NCI-H2227 (cell line): ENCODE results near the gene TMEM147.

ENCODE experiments used
- DNase-seq: peaks from one replicate; lab custom pipeline; 2025; ENCODE audit not compliant: unreplicated experiment; lab: John Stamatoyannopoulos, UW

TMEM147 gene

GRCh38 chr19:35519291-35519690 is 26.1 kb upstream of the TMEM147 start:
- no peak for DNase-seq

DNA sequence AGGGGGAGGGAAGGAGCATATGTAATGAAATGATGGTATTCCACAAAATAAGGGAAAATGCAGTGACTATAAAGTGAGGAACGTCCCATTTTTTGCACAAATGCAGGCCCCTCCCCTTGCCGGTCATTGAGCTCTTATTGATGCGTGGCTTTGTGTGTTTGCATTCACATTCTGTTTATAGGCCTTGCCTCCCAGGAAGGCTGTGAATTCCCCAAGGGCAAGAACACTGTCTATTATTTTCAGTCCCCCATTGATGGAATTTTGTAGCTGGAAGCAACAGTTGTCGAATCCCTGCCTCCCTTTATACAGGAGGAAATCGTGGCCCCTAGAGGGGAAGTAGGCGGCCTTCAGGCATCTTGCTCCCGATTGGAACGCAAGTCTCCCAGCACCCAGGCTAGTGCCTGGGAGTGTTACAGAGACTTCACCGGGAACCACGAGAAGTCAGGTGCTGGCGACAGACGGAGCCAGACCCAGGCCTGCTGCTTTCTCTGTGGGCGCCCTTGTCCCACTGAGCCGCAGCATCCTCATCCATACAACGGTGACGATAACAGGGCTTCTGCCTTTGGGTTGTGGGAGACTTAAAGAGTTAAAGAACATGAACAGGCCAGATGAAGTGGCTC is 24.2 kb upstream of the TMEM147 start:
- DNase-seq: no peak

DNA sequence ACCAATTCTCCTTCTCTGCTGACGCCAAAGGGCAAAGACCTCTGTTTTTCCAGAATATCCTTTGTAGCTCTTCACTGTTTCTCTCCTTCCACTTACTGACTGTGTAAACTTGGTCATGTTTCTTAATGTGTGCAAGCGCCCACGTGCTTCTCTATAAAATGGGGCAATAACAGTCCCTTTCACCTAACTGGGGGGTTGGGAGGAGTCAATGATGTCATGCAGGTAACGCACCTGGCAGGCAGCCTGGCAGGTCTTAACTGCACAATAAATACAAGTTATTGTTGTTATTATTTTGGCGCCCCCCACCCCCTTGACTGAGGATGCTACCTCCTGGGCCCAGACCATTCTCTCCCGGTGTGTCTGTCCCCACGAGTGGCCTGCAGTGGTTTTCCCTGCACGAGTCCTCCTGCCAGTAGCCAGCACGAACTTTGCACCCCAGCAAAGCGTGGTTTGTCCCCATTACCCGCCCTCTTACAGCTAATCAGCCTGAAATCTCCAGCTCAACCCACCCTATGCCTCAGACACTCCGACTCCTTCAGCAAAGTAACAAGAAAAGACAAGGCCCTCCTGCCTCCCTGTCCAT is 22.6 kb upstream of the TMEM147 start:
- no peak for DNase-seq

DNA sequence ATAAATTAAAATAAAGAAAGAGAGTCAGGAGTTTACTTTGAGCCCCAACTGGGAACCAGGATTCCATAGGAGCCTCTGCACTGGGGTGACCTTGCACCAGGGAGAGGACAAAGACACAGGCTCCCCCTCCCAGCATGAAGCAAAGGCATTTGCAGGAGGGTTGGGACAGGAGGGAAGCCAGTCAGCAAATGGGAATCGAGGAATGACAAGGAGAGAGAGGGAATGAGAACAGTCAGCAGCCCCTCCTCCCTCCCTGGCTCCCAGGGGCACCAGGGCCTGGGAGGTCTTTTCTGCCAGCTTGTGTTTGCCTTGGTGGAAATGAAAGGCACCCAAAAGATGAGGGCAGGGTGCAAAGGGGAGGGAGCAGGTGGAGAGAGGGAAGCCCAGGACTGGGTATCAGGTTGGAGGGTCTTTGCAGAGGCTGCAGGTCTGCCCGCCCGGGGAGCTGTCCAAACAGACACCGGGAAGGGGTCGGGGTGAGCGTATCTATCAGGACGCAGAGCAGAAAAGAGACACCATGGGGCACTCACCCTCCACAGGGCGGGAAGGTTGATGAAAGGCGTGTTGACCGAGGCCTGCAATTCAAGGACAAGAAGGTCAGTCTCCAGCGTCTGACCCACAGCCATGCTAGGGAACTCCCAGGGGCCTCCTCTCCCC is 21.1 kb upstream of the TMEM147 start:
- DNase-seq: no peak

- no peak for DNase-seq
Observed at GRCh38 chr19:35525873-35526272, 19.6 kb upstream of the TMEM147 start.

GRCh38 chr19:35528218-35529038 is 17.0 kb upstream of the TMEM147 start, which contains the start of gene SBSN:
TSS of gene SBSN (minus strand) at chr19:35528311. CDS start at chr19:35528281, 30 bp downstream.
- DNase-seq: no peak

DNA sequence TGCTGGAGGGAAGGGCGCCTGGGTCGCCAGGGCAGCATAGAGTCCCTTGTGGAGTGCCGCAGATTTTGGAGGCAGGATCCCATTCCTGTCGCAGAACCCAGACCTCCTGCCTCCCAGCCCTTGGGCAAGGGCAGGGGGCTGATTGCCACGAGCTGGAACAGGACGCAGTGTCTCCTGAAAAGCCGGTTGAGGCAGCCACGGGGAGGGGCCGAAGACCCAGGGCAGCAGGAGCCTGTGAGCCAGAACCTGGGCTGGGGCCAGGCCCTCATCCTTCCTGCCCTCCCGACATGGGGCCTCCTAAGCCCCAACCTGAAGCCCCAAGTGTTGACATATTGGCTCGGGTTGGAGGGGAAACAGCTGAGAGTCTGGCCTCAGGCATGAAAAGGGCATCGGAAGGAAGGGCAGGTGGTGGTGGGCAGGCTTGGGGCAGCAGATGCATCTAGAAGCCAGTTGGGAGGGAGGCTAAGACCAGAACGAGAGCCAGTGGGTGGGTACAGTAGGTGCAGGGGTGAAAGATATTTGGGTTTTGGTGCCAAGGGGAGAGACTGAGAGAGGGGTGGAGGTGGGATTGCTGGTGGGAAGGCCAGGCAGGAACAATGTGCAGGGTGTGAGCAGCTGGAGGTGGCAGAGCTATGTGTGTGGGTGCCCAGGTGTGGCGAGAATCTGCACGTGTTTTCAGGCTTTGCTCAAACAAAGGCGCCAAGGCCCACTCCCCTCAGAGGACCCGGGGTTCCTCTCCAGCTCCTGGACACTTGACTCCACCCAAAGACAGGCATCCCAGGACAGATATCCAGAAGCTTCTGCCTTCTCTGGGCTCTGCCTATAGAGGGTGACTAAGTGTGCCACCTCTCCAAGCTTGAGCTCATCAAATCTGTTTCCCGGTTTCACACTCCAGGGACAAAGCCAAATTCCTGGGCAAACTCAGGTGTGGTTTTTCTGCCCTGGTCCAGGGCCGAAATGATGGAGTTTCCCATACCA is 15.9 kb upstream of the TMEM147 start:
- no peak for DNase-seq

DNA sequence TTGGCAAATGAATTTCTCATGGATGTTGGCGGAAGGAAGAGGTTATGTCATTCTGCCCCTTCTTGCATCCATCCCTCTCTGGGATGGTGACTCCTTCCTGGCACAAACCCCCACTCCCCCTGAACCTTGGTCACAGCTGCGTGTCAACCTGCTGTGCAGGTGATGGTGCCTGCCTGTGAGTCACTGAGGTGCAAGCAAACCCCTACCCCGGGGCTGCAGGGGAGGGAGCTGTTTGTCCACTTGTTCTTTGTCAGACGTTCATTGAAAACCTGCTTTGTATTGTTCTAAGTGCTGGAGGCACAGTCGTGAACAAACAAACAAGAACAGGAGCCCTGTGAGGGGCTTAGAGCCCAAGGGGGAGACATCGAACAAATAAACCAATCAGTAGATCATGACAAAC is 14.1 kb upstream of the TMEM147 start:
- DNase-seq: no peak

DNA sequence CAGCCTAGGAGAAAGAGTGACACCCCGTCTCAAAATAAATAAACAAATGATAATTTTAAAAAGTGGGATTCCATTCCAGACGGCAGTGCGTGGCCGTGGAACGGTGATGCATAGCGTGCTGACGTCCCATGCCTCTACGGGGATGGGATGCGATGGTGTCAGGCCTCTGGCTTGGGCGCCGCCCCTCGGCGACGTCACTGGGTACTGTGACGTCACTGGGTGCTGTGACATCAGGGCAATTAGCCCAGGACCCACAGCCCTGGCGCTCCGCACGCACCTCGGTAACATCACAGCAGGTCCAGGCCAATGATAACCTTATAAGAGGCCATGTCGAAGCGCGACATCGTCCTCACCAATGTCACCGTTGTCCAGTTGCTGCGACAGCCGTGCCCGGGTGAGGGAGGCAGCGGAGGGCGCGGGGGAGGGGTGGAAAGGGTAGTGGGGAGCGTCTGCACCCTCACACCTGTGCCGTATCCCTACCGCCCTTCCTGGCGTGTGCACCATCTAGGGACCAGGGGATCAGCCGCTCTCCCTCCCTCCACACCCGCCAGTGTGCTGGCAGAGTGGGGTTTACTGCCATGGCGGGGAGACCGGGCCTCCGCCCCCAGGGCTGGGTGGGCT is 12.1 kb upstream of the TMEM147 start, which contains the start of gene GAPDHS:
Gene GAPDHS, plus strand, starts transcription at position 256 of the 621 bp plus-strand sequence. Its CDS starts 72 bp downstream, at position 328.
- DNase-seq: no peak

GRCh38 chr19:35533822-35534392 is 11.5 kb upstream of the TMEM147 start:
- no peak for DNase-seq

DNA sequence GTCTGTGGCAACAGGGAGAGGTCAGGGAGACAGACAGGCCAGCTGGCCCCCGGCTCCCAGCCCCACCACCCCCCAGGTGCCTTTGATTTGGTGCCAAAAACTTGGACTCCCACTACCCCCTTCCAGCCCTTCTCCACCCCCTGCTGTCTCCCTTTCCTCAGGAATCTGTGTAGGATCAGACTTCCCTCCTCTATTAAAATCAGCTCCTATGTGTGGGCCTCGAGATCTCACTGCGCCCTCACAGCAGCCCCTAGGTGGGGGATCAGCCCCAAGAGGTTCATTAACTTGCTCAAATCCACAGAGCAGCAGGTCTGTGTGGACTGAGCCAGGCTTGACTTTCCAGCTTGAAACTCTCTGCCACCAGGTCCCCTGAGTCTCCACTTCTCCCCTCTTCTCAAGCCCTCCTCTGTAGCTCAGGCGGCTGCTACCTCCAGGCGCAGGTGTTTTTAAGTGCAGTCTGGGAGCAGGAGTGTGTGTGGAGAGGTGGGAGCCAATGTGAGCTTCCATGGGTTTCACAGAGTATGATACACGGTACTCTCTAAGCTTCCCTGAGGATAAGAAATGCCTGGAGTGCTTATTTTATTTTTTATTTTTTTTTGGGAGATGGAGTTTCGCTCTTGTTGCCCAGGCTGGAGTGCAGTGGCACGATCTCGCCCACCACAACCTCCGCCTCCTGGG is 10.5 kb upstream of the TMEM147 start:
- no peak for DNase-seq

GRCh38 chr19:35539314-35539713 is 6.1 kb upstream of the TMEM147 start:
- no peak for DNase-seq

GRCh38 chr19:35539850-35540249 is 5.6 kb upstream of the TMEM147 start:
- DNase-seq: no peak

GRCh38 chr19:35540356-35540927 is 5.0 kb upstream of the TMEM147 start:
- DNase-seq: no peak

DNA sequence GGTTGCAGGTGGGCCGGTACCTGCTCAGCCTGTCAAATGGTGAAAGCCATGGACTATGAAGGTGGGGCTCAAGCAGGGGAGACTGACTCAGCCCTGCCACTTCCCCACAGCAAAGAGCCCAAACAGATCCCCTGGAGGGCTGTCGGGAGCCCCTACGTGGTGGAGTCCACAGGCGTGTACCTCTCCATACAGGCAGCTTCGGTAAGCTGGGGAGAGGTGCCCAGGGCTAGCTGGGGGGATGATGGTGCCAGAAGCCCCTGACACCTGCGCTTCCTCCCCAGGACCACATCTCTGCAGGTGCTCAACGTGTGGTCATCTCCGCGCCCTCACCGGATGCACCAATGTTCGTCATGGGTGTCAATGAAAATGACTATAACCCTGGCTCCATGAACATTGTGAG is 3.2 kb upstream of the TMEM147 start:
- no peak for DNase-seq

DNA sequence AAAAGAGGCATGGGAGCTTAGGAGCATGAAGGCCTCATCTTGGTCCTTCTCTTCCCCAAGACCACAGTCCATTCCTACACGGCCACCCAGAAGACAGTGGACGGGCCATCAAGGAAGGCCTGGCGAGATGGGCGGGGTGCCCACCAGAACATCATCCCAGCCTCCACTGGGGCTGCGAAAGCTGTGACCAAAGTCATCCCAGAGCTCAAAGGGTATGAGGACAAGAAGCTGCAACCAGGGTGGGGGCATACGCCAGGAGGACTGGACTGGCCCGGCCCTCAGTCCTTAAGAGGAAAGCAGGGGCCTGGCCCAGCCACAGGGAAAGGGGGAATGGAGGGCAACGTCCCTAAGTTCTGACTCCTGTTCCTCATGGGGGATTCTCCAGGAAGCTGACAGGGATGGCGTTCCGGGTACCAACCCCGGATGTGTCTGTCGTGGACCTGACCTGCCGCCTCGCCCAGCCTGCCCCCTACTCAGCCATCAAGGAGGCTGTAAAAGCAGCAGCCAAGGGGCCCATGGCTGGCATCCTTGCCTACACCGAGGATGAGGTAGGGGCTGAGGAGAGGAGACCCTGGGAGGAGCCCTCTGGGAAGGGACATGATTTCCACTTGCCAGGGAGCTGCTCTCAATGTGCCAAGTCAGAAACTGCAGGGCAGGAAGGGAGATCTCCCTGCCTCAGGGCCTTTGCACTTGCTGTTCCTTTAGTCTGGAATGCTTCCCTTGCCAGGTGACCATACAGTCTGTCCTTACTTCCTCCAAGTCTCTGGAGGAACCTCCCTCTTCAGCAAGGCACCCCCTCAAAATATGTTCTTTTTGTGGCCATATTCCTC is 1.9 kb upstream of the TMEM147 start:
- DNase-seq: no peak

DNA sequence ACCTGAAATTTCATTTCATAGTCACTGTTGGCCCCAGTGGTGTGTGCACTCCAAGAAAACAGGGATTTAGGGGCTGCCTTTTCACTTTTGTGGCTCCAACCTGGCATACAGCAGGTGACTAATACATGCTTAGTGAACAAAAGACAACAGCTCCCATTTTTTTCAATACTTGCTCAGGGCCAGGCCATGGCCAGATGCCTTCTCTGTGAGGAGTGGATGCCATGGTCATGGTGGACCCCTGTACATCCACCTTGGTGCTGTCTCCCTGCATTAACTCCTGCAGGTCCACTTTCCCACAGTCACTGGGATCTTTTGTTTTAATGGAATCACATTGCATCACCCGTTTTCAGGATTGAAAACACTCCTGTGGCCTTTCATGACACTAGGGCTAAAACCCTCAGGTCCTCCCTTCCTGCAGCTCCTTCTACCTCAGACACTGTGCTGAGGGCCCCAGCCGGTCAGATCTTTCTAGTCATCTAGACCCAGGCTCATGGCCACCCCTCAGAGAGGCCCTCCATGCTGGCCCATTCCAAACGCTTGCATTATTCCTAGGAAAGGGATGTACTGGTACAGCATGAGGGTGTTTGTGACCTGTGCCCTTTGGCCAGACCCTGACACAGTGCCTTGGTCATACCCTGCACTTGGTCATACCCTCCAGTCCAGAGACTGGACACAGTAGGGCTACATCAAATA is 1.2 kb upstream of the TMEM147 start:
- no peak for DNase-seq
